ENCODE measurements around the gene YPEL2.

Gene YPEL2

GRCh38 chr17:59330053-59330942 lies 1.2 kb upstream of the YPEL2 start:
- DNase-seq (ENCODE audit: low spot score) = no peak

GRCh38 chr17:59331929-59332748 lies 684 bp downstream of the YPEL2 start:
- peak; percentile 76 for DNase-seq (ENCODE audit: low spot score)

- DNase-seq (ENCODE audit: low spot score) = peak; percentile 54
These were observed 1.4 kb downstream of the YPEL2 start for GRCh38 chr17:59332749-59333377.

GRCh38 chr17:59333836-59334235 lies 2.4 kb downstream of the YPEL2 start:
- no peak for DNase-seq (ENCODE audit: low spot score)

- DNase-seq (ENCODE audit: low spot score) = no peak
These were observed 4.2 kb downstream of the YPEL2 start for GRCh38 chr17:59335685-59336084.

GRCh38 chr17:59337741-59338299 lies 6.4 kb downstream of the YPEL2 start:
- no peak for DNase-seq (ENCODE audit: low spot score)

- no peak for DNase-seq (ENCODE audit: low spot score)
These were observed 7.0 kb downstream of the YPEL2 start for GRCh38 chr17:59338498-59338897.

- no peak for DNase-seq (ENCODE audit: low spot score)
These were observed 10.5 kb downstream of the YPEL2 start for GRCh38 chr17:59341922-59342321.

GRCh38 chr17:59342681-59343131 lies 11.3 kb downstream of the YPEL2 start:
- no peak for DNase-seq (ENCODE audit: low spot score)

- DNase-seq (ENCODE audit: low spot score) = no peak
These were observed 14.0 kb downstream of the YPEL2 start for GRCh38 chr17:59345476-59345875.

- DNase-seq (ENCODE audit: low spot score) = no peak
These were observed 14.9 kb downstream of the YPEL2 start for GRCh38 chr17:59346341-59346740.

GRCh38 chr17:59346876-59347407 lies 15.5 kb downstream of the YPEL2 start:
- DNase-seq (ENCODE audit: low spot score) = no peak

GRCh38 chr17:59347975-59348391 lies 16.5 kb downstream of the YPEL2 start:
- no peak for DNase-seq (ENCODE audit: low spot score)

GRCh38 chr17:59349178-59349577 lies 17.7 kb downstream of the YPEL2 start:
- DNase-seq (ENCODE audit: low spot score) = no peak

- no peak for DNase-seq (ENCODE audit: low spot score)
These were observed 21.8 kb downstream of the YPEL2 start for GRCh38 chr17:59353106-59353854.

- DNase-seq (ENCODE audit: low spot score) = no peak
These were observed 22.7 kb downstream of the YPEL2 start for GRCh38 chr17:59353936-59354755.

- DNase-seq (ENCODE audit: low spot score) = no peak
These were observed 23.7 kb downstream of the YPEL2 start for GRCh38 chr17:59355030-59355701.

GRCh38 chr17:59355702-59356325 lies 24.4 kb downstream of the YPEL2 start:
- peak; percentile 37 for DNase-seq (ENCODE audit: low spot score)

GRCh38 chr17:59356543-59357218 lies 25.2 kb downstream of the YPEL2 start:
- no peak for DNase-seq (ENCODE audit: low spot score)
